Activated T-helper 1 cell treated with anti-CD3 and anti-CD28 coated beads, Interleukin-2, amount 50 U/mL, for 16 hours (primary cell): ENCODE measurements around the gene HPSE2.

Experiments used
- DNase-seq, 2 donors: peaks; one replicate each; pipeline ENCODE4 v3.0.0-alpha.2; 2020; ENCODE audit warnings: low read depth in 1 of 2, low spot score in 1 of 2

Gene HPSE2

GRCh38 chr10:98628206-98628605, 607.4 kb downstream of the HPSE2 start:
- DNase-seq, result no peak

DNA sequence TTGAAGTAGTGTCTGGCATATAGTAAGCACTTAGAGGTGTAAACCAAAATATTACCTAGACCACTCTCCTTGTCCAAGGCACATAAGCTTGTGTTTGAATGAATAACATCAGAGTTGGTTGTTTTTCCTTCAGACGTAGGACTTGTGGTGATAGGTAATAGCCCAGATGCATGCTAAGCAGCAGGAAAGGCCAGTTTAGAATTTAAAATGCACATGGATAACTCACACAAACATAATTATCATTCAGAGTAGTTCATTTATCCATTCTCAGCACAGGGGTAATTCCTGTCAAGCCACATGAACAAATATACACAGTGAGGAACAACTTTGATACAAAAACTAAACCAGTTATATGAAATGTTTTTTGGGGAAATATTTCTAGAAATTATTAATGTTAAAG, 607.9 kb downstream of the HPSE2 start:
- no peak for DNase-seq

- DNase-seq, result no peak
These were observed 610.7 kb downstream of the HPSE2 start for GRCh38 chr10:98624963-98625362.

DNA sequence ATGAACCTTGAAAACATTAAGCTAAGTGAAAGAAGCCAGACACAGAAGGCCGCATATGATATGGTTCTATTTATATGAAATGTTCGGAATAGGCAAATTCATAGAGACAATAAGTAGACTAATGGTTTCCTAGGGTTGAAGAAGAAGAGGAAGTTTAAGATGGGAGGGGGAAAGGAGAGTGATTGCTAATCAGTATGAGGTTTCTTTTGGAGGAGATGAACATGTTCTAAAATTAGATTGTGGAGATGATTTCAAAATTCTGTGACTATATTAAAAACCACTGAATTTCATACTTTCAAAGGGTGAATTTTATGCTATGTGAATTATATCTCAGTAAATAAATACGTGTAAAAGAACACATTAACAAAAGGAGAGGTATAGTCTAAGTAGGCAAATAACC, 612.5 kb downstream of the HPSE2 start:
- no peak for DNase-seq

DNA sequence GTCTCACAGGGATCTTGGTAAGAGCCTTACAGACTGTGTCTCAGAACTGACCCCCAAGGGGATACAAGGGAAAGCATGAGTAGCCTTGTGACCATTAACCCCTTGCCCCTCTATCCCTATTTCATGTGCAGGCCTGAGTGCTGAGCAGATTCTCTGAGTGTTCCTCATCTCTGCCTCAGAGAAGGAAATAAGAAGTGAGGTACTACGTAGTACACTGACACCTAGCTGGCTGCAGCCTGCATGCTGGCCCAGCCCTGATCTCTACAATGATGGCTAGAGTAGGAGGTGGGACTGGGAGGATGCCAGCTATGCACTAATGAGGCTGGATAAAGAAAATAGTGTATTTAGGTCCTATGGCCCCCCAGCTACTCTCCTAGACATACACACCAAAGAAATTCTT, 614.0 kb downstream of the HPSE2 start:
- no peak for DNase-seq

DNA sequence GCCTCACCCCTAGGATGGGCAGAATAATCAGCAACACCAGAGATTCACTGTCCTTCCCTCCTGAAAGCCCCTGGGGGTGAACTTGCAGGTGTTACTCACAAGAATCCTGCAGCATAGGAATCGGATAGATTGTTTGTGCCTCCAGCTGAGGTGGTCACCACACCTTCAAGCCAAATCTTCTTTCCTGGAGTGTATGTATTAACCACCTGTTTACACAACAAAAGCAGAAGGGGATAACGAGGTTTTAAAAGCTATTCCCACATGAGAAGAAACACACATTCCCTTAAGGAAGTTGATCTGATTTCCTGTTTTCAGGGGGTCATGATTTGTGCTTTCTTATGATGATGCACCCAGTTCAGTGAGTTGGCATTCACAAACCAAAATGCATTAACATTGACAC, 615.1 kb downstream of the HPSE2 start:
- no peak for DNase-seq

DNA sequence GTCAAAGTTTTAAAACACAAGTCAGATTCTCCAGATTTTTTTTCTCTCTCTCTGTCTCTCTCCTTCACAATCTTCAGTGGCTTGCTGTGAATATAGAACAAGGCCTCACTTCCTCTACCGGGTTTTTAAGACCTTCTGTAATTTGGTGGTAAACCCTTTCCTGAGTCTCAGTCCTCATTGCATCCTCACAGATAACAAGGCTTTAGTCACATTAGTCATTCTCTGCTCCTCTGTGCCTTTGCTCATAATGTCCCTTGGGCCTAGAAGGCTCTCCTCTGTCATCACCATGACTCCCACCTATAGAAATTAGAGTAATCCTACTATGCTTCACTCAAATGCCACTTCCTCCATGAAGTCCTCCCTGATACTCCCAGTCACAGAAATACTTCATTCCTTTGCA, 616.2 kb downstream of the HPSE2 start:
- no peak for DNase-seq

DNA sequence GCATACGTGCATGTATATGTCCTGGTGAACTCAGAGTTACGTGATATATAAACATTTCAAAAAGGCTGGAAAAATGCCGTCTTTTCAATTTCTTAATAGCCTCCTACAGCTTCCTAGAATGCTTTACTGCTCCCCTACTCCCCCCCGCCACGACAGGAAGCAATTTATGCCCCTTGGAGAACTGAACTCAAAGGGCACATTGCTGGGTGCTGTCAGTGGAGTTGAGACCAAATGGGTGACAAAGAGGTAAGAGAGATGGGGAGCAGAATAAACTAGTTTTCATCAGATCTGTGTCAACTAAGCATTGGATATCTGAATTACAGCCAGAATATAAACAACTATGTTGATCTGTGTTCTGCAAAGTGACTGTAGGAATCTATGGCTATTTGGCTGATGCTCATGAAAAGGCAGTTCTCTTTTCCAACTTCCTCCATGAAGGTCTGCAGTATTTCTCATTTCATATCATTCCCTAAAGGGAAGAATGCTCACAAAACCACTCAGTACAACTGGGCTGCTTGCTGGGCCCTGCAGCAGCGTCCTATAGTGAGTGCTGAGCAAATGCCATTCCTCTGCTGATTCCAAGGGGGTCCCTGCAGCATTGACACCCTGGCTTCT, 617.6 kb downstream of the HPSE2 start:
- DNase-seq, result no peak

DNA sequence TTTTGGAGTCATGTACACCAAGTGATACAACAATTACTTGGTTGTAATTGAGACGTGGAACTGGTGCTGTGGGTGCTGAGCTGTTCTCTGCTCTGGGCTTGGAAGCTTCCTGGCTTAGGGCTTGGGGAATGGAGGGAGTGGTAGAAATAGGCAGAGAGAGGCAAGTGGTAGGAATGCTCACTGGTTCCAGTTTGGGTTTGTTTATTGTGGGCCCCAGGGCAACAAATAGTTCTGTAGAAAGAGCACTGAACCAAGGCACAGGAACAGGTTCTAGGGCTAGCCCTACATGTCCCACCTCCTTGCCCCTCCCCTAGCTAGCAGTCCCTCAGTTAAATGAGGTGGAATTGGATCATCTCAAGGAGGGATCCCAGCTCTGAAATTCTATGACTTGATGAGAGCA, 622.2 kb downstream of the HPSE2 start:
- no peak for DNase-seq

DNA sequence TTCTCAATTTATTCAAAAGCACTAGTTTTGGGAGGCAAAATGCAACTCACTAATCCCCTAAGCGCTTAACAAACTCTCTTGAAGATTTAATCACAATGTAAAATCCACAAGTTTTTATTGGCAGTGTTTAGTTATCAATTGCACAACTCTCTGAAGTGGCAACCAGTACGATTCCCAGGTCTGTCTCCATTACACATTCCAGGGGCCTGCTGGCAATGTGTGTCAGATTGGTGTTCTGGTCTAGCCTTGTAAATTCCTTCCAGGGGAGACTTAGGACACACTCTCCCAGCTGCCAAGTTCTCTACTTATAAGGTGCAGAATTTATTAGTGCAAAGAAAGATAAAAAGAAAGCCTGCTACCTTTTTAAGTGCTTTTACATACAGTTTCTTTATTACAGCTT, 624.2 kb downstream of the HPSE2 start:
- DNase-seq, result no peak

- no peak for DNase-seq
These were observed 624.8 kb downstream of the HPSE2 start for GRCh38 chr10:98610836-98611235.

DNA sequence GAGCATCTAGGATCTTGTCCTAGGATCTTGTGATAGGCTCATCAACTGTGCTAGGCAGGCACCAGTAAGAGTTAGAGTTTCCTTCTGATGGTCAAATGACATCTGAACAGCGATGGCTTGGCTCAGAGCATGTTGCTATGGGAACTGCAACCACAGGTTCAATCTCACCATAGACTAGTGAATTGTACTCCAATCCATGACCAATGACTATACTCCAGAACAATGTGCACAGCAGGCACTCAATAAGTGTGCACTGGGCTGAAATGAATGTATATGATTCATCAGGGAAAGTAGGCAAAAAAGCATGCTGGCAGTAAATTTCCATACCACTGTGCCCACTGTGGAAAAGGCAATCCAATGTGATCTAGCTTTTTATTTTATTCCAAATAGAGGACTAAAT, 625.4 kb downstream of the HPSE2 start:
- no peak for DNase-seq

DNA sequence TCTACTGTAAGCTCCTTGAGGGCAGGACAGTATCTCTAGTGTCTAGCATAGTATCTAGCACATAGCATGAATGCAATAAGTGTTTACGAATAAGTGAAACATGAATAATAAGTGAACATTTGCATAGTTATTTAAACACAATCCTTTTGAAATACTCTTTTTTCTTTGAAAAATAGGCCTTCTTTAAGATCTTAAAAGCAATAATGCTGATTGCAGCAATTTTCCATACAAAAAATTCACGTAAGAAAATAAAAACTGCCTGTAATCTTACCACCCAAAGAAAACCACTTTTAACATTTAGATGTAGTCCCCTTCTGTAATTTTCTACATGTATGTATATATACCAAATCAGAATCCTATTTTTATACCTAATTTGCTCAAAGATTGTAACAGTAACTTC, 626.4 kb downstream of the HPSE2 start:
- DNase-seq, result no peak

- DNase-seq, result no peak
These were observed 627.2 kb downstream of the HPSE2 start for GRCh38 chr10:98608411-98608810.

GRCh38 chr10:98602224-98602623, 633.4 kb downstream of the HPSE2 start:
- no peak for DNase-seq

DNA sequence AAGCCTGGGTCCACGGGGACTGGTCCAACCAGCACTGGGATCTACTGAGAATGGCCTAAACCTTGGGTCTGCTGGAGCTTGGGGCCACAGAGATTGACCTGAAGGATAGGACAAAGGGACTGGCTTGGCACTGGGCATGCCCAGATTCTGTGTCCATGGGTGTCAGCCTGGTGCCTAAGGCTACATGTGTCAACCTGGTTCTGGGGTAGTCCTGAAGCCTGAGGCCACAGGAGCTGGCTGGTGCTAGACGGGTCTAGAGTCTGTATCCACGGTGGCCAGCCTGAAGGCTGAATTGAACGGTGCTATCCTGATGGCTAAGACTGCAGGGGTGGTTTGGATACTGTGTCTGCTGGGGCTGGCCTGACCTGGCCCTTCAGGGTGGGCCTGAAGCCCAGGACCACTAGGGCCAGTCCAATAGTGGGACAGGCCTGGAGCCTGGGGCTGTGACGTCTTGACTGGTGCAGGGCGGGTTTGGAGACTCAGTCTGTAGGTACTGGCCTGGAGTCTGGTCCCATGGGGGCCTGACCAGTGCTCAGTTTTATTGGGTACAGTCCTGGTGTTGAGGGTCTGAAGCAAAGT, 636.5 kb downstream of the HPSE2 start:
- DNase-seq, result no peak

GRCh38 chr10:98596404-98596803, 639.2 kb downstream of the HPSE2 start:
- no peak for DNase-seq

DNA sequence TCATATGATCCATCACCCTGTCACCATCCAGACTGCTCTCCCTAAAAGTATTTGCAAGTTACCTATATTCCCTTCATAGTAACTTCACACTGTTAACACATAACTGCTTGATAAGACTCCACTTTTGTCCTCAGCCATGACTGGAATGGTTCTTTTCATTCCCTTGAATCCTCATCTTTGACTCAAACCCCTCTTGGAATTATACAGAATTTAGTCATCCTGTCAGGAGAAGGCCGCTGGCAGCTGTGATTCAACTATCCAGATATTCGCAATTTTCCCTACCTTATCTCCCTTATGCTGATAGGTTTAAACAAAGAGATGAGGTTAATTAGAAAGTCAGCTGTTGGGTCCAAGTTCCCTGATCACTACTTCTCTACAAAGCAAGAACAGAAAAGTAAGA, 646.0 kb downstream of the HPSE2 start:
- no peak for DNase-seq

GRCh38 chr10:98589007-98589406, 646.6 kb downstream of the HPSE2 start:
- DNase-seq, result no peak

DNA sequence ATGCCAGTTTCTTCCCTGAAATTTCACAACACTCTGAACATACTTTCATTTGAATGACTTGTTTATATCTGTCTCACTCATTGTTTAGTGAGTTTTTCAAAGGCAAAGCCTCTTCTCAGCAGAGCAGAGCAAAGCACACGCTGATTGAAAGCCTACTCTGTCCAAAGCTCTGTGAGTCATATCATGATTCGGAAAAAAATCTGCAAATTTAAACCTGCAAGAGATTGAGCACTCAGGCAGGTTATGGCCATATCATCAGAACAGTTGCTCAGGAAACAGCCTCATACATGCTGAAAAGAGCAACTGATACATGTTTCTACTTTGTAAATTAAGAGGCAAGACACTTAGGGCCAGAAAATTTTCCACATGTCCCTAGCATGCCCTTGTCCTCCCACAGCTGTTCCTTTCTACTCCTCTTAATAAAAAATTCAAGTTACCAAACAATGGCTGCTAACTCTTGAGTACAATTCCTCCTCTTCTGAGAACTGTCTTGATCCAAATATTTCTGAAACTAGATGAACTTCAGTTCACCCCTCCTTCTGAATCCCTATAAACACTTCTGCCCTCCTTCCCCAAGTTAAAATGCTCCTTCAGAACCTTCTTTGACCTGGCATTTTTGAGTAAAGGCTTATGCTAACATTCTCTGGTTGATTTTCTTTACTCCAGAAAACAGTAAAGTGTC, 648.4 kb downstream of the HPSE2 start:
- DNase-seq, result no peak

DNA sequence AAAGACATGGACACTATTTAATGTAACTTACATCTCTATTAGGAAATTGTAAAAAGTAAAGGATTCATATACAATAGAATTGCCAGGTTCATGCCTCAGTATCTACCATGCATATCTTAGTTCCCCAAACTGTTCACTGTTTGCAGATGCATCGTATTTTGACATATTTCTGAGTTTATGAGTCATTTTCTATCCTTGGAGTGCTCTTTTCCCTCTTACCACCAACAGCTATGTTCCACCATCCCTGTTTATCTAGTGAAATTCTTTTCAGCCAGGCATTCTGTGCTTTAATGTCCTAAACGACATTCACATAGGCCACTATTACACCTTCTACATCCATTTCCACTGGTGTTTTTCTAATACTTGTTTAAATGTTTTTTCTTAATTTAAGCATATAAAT, 649.6 kb downstream of the HPSE2 start:
- DNase-seq, result no peak

DNA sequence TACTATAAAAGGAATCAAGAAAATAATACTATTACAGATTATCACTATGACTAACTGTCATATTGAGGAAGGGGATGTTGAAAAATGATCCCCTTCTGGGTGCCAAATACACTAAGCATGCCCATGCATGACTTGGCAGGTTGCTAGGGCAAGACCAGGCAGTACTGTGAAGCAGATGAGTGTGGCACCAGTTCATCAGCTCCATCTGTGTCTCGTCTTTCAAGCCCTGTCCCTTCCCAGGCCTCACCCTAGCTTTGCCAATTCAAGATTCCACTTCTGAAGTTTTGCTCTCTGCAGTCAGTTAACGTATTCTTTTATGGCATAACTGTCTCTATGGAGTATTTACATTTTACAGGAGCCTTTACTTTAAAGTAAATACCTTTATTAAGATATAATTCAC, 653.3 kb downstream of the HPSE2 start:
- DNase-seq, result no peak

DNA sequence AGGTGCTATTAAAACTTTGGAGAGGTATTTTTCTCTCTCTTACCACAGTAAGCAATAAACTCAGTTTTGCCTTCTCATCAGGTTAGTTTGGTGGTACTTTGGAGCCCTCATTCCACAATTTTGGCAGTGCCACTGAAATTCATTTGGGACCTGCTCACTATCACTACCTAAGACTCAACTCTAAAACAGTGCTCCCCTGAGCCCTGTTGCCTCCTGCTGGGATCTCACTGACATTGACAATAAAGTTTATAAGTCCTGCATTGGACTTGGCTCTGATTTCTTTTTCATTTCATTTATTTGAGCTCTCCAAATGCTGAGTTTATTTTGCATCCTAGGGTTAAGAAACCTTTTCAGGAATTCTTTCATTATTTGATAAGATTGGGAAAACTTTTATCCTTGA, 658.1 kb downstream of the HPSE2 start:
- DNase-seq, result no peak
